Cardiac fibroblast (primary cell): ENCODE data around the gene CBX1.
"Not testable (repeated sequence)": the region's sequence is repeated elsewhere in the genome, so short reads cannot be mapped to it uniquely, and the experiment has no call there.

Experiments used
- DNase-seq, 2 donors: peaks; one replicate each; pipeline versions ENCODE4 v3.0.0 to v3.0.0-alpha.2; 2010; ENCODE audit warnings: low read depth in 2 of 2
- H3K4me3 ChIP-seq, 2 donors: replicated peaks in 1 of 2; 1 replicate in 1 of 2; 2 replicates in 1 of 2; pipeline ENCODE4 v1.5.1; 2011; ENCODE audit warnings: low read depth in 2 of 2, low read length in 2 of 2, mild to moderate bottlenecking in 2 of 2, moderate library complexity in 1 of 2
- CTCF ChIP-seq: IDR thresholded peaks from one replicate; pipeline ENCODE4 v1.5.1; 2011; ENCODE audit warnings: low read depth, mild to moderate bottlenecking, low read length, inconsistent platforms

CBX1 gene

DNA sequence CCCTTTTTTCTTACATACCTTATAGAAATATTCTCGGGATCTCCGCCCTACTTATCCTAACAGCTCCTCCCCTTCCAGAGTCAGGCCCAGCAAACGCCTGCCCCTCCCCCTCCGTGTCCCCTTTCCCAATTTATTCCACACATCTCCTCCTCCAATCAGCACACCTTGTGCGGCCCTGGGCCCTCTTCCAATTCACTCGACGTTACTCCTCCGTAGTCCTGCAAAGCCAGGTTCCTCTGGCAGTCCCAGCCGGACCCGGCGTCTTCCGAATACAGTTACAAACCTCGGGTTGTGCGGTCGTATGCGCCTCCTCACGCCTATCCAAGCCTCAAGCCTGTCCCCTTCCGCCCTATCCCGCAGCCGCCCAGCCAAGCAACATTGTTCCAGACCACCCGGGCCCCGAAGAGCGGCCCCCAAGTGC, 677 bp downstream of the CBX1 start:
- no peak for TF ChIP-seq CTCF
- peak; percentile 64 to 68 for DNase-seq
- H3K4me3 ChIP-seq = peak overlapping the region; percentile 90 to 92

- TF ChIP-seq CTCF = no peak
- peak overlapping the region; percentile 90 to 92 for H3K4me3 ChIP-seq
- DNase-seq = peak; percentile 34 to 70
These were observed 1.1 kb downstream of the CBX1 start for GRCh38 chr17:48100160-48100559.

- TF ChIP-seq CTCF = no peak
- no peak for DNase-seq
- no peak overlapping the region for H3K4me3 ChIP-seq
These were observed 5.7 kb downstream of the CBX1 start for GRCh38 chr17:48095611-48096010.

GRCh38 chr17:48093341-48094045, 7.8 kb downstream of the CBX1 start:
- TF ChIP-seq CTCF = no peak
- H3K4me3 ChIP-seq = no peak overlapping the region
- DNase-seq = no peak

DNA sequence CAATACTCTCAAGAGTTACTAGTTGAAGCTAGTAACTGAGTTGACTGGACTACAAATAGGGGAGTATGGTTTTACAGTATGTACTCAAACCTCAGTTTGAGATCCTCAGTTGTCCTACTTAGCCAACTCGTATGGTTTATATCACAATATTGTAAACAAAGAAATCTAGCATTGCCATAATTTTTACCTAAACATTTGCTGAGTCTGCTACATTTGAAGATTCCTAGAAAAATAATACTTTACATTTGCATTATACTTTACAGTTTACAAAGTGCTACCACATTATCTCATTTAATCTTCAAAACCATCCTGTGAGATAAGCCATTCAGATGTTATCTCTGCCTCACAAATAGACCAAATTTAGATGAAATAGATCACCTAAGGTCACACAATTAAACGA, 16.3 kb downstream of the CBX1 start:
- TF ChIP-seq CTCF = no peak
- DNase-seq = no peak
- no peak overlapping the region for H3K4me3 ChIP-seq

GRCh38 chr17:48081858-48082257, 19.4 kb downstream of the CBX1 start:
- TF ChIP-seq CTCF = no peak
- DNase-seq = no peak
- no peak overlapping the region for H3K4me3 ChIP-seq

DNA sequence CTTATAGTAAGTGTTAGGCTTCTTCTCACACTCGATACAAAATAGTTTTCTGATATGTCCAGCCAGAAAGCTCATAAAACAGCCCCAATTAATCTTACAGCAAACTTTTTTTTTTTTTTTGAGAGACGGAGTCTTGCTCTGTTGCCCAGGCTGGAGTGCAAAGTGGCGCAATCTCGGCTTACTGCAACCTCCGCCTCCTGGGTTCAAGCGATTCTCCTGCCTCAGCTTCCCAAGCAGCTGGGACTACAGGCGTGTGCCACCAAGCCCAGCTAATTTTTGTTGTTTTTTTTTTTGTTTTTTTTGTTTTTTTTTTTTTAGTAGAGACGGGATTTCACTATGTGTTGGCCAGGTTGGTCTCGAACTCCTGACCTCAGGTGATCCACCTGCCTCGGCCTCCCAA, 24.1 kb downstream of the CBX1 start:
- H3K4me3 ChIP-seq, DNase-seq: not testable (repeated sequence)
